NCI-H510A (cell line): Measurements from ENCODE around the gene CFAP61.

ENCODE experiments used
- DNase-seq: peaks from one replicate; lab custom pipeline; 2025; lab: John Stamatoyannopoulos, UW

Gene CFAP61

DNA sequence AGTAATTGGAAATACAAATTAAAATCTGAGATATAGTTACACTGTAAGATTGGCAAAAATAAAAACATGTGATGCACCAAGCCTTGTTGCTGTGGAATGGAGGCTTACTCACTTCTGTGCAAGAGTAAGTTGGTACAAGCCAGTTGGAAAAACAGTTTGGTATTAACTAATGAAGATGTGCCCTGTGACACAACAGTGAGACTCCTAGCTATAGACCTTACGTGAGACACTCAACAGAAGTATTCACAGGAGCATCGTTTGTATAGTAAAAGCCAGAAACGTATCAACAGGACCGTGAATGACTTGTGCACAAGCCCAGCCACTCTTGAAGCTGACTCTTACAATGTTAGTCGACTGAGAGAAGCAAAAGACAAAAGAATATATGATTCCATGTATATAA is 20.5 kb upstream of the CFAP61 start:
- DNase-seq = no peak

DNA sequence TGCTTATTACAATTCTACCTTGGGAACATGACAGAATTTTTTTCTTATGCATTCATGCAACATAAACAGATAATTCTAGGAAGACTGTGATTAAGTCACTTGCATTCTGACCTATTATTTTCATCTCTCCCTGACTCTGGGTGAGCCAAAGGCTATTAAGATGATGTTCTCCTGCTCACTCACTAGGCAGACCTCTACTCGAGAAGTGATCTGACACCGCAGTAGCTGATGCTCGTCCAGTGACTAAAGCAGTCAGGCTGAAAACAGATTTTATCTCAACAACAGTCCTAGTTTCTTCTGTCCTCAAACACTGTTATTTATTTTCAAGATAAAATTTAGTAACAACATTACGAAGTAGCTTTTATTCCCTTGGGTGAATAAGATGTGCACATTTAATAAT is 17.8 kb upstream of the CFAP61 start:
- no peak for DNase-seq

DNA sequence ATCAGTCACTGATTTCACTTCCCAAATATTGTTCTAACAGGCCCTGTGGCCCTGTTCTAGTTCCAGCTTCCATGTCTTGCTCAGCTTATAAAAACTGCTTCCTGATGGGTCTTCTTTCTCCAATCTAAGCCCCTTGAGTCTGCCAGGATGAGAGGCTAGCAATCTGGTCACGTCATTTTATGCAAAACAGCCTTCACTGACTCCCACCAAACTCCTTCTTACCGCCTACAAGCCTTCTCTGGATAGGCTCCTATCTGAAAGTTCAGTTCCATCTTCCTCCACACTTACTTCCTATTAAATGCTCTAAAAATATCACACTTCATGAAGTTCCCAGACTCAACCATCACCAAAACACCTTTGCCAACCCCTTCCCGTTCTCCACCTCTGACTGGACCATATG is 15.6 kb upstream of the CFAP61 start:
- no peak for DNase-seq

DNA sequence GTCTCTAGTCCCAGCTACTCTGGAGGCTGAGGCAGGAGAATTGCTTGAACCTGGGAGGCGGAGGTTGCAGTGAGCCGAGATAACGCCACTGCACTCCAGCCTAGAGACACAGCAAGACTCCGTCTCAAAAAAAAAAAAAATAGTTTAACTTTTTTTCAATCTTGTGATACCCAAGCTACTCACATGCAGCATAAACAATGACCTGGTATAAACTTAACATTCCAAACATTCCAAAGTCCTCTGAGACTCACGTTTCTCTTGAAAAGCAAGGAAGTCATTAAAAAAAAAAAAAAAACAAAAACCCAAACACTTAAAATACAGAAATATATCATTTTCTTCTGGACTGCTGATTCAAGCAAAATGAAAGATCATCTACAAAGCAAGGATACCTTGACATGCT is 14.4 kb upstream of the CFAP61 start:
- DNase-seq = no peak

DNA sequence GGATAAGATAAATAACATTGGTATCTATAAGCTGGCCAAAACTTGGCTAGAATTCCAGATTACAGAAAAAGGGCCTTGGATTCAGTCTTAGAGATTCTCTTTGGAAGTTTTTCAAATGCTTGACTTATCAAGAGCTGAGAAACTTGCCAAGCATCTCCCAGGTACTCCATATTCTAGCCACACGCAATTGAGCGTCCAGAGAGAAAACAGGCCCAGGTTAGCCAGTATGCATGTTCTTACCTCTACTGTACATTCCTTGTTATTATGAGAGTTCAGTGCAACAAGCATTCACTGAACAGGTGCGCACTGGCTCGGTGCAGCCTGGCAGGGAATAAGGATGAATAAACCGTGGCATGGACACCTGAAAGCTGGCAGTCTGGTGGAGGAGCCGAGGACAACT is 13.7 kb upstream of the CFAP61 start:
- no peak for DNase-seq

DNA sequence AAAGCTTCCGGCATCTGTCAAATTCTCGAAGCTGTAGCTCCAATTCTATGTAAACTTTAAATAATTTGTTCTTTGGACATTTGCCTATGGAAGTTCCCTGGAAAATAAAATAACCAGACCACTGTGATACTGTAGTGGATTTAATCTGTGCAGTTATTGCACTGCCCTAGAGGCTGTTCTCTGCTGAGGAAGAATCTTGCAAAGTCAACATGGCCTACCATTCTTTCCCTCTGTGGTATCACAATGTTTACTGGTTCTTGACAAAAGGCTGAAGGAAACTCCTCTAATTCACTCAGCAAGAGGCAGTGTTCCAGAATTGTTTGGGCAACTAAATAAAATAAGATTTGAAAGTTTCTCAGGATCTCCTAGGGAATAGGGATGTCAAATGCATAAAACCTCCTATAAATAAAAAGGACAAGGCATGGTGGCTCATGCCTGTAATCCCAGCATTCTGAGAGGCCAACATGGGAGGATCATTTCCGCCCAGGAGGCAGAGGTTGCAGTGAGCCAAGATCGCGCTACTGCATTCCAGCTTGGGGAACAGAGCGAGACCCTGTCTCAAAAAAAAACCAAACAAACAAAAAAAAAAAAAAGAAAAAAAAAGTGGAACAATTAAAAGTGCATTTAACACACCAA is 12.5 kb upstream of the CFAP61 start:
- no peak for DNase-seq

DNA sequence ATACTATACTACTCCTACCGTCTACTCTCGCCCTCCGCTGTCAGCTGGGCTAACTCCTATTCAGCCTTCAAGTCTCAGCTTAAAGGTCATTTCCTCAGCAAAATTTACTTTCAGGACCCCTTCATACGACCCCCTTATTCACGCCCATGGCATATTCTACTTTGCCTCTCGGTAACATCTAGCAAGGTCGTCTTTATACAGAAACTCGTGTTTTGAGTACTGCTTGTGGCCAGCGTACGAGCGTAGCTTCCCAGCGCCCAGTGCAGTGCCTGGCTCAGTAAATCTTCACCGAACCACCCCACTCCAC is 612 bp upstream of the CFAP61 start:
- DNase-seq = no peak

DNA sequence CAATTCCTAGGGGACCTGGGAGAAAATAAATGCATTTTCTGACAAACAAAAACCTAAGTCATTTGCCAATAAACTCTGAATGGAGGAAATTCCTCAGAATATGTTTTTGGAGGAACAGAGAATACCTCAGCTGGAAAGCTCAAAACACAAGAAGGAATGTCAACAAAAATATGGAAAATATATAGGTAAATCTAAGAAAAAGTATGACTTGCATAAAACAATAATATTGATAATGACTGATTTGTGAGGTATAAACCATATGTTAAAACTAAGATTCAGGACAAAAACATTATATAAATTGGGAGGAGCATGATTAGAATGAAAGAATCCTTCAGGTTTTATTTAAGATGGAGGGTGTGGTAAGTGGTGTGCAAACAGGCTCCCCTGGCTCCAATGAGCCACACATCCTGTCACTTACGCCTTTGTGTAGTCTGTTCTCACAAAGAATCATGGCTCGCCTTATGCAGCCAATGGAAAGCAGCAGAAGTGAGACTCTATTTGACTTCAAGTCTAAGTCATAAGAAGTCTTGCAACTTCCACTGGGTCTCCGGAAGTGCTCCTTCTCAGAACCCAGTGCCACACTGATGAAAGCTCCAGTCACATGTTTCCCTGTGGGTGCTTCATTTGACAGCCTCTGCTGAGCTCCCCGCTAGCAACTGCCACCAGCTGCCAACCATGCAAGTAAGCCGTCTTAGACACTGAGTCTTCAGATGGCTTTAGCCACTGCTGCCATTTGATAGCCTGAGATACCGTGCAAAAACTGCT is 8.1 kb downstream of the CFAP61 start:
- DNase-seq = no peak

DNA sequence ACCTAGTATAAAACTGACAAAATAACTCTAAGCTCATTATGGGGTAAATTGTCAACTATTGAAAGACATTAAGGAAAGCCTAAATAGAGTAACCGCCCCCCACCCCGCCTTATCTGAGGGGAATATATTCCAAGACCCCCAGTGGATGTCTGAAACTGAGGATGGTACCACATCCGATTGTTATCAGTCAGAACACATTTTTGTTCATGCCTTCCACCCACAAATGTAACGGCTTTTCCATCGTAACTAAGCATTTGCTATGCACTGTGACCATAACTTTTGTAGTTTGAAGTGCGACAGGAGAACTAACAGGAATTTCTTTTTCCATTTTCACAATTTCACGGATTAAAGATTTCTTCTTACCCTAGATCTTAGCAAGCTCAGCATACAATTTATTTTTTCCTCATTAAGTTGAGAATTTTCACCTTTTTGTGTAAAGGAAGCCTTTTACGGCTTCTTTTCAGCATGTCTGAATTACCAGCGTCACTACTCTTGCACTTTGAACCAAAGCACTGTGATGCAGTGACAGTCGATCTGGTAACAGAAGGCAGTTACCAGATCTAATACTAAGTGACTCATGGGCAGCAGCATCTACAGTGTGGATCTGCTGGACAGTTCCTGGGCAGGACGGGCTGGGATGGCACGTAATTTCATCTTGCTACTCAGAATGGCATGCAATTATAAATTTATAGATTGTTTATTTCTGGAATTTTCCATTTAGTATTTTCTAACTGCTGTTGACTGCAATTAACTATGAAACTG is 11.8 kb downstream of the CFAP61 start:
- DNase-seq = no peak

DNA sequence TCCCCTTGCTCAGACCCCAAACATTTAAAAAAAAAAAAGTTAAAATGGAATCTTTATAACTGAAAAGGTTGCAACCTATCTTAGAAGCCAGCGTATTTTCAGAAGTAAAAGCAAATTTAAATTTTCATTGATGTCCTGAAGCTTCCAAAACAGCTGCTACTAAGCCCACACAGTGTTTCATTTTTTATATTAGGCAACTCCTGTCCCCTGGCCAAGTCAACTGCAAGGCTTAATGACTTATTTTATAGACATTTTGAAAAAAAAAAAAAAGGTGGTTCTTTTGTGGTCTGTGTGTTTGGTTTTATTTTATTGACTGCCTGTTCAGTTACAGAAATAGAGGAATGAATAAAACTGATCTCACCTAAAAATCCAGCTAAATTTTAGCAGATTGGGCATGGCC is 13.0 kb downstream of the CFAP61 start:
- DNase-seq = no peak

DNA sequence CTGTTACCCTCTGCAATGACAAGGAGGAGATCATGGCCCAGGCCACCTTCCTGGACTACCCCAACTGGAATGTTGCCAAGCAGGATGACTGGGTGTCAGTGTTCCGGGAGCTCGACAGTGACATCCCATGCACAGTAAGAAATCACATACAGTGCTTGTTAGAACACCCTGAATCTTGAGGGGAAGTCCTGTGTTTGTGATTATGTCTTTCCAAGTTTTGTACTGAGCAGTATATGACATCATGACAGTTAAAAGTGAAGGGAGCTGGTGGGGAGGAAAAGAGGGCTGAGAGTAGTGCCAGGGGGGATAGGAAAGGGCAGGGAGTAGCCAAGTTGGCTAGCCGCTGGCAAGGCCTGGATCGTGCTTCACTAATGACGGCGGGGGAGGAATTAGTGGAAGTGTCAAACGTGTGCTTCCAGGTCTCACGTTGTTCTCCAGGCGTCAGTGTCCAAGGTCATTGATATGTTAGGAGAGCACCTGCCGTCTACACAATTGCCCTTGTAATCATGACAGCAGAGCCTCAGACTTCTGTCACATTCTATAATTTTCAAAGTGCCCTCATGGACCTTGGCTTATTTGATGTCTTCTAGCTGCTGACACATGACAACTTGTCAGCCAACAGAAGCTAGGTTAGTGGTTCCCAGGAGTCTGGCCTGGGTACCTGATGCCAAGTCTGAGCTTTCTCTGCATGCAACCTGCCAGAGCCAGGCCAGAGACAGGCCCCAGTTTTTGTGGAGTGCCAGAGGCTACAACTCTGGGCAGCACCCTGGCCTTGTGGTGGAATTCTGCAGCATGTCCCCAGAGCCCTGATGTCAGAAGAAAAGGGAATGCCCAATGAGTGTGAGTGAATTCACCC is 18.8 kb downstream of the CFAP61 start:
- DNase-seq = no peak

DNA sequence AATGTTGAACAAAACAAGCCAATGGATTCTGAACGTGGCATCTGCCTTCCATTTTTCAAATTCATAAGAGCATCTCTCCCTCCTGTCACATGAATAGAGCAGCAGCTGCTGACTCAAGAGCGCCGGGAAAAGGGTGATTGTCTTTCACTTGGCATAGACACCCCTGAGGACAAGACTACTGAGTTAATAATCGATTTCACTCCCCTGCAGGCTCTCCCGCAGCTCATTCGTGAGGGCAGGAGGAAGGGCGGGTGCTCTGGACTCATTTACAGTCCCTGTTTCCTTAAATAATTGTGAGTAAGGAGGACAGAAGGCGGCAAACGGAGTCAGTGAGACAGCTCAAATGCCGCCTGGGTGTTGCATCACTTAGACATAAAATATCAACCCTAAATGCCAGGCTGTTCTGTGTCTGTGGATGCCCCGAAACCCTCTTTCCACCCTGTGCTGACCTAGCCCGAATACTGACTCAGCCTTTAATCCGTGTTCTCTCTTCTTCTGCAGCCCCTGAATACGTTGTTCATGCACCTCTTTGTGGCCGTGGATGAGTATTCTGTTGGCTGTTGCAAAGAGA is 21.6 kb downstream of the CFAP61 start:
- DNase-seq = no peak

DNA sequence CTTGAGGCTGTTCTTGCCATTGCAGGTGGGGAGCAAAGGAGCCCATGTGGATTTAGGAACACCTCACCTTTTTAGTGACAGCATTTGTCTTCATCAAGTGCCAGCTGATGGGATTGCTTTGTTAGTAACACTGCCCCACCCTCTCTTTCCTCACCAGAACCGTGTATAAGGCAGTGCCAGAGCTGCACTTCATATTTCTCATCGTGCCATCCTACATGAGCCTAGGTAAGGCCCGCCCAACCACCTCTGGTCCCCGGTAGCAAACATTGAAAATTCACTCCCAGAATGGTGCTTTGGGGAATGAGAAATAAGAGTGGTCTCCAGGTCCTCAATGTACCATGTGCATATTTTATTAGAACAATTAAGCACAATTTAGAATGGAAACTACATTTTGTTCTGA is 22.7 kb downstream of the CFAP61 start:
- no peak for DNase-seq

DNA sequence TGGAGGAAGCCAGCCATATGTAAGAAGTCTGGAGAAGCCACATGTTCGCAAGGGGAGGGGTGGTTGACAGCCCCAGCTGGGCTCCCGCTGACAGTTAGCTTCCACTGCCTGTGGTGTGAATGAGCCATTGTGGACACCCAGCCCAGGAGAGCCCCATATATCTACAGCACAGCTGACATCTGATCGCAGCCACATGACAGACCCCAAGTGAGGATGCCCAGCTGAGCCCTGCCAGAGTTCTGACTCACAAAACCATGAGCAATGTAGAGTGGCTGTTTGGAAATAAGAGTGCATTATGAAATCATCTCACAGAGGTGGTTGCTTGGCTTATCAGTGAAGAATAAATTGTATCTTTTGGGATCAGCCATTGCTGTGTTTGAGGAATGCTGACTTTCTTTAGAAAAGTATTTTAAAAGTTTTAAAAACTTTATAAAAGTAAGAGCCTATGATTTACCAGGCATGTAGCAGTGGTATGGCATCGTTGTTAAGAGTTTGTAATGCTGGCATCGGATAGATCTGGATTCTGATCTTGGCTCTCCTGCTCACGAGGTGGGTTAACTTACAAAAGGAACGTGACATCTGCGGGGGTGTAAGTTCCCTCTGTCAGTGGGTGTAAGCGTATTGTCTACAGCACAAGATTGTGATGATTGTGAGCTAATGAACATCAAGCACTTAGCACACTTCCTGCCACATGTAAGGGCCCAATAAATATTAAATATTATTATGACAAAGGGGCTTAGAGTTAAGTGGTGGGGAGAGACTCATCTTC is 24.1 kb downstream of the CFAP61 start:
- no peak for DNase-seq

DNA sequence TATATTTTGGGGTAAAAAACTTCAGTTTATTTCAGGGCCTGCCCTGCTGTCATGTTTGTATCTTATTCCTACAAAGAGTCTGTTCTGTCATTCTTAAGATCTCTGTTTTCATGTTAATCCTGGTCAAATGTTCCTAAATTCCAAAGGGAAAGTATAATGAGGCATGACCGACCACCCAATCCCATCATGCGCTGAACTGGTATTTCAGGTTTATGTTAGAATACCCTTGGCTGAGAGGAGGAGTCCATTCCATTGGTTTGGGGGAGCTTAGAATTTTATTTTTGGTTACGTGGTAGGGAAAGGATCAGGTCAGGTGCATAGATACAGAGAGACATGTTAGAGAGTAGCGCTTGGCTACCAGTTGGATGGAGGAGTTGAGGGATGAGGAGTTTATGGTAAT is 25.7 kb downstream of the CFAP61 start:
- no peak for DNase-seq

DNA sequence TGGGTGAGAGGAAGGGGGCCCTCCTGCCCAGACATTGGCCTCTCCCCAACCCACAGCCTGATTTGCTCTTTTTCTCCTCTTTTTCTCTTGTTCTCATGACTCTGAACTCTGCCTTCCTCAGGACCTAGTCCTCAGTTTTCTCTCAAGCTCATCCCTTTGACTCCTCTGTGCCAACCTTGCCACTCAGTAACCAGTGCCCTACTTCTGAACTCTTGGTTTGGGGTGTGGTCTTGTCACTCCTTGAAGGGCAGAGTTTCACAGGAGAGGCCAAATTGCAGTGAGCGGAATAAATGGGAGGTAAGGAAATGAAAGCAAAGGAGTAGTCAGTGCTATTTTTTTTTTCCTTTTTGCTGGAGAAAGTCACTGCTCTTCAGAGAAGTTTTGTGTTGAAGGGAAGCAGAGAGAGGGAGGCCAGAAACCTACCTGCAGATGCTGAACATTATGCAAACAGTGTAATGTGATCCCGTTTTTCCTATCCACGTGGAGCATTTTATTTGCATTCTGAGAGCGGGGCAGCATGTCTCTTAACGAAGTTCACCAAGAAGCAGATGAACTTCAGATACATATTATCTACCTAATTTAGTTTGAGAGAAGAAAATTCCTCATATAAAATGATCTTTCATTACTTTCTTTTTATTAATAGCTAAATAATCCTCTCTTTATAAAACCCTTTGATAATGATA is 26.9 kb downstream of the CFAP61 start:
- peak; percentile 55 for DNase-seq

DNA sequence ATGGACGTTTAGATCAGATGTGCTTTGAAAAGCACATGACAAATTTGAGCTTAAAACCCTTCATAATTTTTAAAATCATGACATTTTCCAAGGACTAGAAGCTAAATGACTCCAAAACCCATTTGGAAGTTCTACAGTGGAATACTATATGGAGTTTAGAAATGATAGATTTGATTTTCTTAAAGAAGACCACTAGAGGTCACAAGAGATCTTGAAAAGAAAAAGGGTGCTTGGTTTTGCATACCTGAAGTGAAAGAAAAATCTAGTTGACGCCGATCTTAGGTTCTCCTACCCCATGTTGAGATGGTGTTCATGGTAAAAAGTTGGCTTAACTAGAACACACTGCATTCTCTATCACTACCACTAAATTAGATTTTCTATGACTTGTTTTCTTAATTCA is 31.5 kb downstream of the CFAP61 start:
- DNase-seq = peak; percentile 74

DNA sequence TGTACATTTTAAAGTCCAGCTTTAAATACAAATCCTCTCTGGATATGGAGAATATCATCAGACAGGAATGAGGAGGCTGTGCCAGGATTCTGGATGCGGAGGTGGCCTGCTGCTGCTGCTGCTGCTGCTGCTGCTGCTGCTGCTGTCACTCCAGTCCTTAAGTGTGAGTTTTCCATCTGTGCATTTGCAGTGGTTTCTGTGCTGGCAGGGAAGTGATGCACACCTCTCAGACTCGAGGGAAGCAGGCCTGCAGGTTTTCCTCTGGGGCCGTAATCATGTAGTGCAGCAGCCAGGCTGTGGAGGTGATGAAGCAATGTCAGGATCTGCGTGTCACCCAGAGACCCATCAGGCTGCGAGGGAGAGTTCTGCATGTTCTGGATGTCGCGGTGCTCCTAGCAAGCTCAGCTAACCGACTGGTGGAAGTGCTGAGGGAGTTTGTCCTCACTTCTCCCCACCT is 32.0 kb downstream of the CFAP61 start:
- DNase-seq = no peak

DNA sequence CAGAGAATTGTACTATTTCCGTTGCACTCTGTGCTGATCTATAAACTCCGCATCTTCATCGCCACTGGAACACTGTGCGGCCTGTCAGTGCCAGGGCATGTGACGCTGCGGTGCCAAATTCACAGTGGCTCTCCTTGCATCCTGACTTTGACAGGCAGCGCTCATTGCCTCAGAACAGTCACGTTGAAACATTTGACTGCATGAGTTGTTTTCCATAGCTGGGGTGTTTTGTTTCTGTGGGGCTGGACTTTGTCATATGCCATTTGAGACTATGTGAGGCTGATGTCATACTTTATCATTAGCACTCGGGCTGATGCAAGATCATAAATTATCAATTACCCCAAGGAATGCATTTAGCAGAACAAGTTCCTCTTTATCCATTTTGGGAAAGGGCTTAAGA is 32.7 kb downstream of the CFAP61 start:
- DNase-seq = no peak

DNA sequence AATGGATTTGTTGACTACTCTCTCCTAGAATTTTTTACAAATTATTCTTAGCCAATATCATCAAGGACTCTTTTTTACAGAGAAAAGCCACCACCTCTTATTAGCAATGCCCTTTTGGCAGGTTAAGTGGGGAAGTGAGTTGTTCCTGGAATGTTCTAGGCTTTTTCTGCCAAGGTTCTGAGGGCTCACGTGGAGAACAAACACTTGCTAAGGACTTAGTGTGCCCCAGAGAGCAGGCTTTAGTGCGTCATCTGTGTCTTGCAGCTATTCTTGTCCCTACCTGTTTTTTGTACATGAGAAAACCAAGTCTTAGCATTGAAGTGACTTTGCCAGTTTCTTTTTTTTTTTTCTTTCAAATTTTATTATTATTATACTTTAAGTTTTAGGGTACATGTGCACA is 33.5 kb downstream of the CFAP61 start:
- DNase-seq = no peak

DNA sequence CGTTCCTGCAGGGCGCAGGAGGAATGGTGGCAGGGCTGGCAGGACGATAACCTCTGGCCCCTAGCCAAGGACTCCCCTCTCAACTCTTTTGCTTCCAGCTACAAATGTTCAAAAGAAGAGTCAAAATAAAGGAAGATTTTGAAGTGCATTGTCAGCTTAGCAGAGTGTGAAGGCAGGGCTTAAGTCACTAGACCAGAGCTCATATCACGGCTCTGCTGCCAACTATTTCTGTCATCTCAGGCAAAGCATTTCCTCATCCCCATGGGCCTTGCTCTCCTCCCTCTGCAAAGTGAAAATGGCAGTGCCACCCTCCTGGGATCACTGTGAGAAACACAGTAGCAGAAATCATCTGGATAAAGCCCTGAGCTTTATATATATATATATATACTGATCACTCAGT is 36.7 kb downstream of the CFAP61 start:
- DNase-seq = no peak
